GM18498 (cell line): ENCODE data around the gene DHRS3.

Source experiments
- ATAC-seq: cut with Tn5 transposase; IDR thresholded peaks from one replicate; pipeline ENCODE4 v1.9.1; 2021; ENCODE audit warnings: mild to moderate bottlenecking, moderate library complexity; ENCODE audit not compliant: unreplicated experiment

DHRS3 gene

DNA sequence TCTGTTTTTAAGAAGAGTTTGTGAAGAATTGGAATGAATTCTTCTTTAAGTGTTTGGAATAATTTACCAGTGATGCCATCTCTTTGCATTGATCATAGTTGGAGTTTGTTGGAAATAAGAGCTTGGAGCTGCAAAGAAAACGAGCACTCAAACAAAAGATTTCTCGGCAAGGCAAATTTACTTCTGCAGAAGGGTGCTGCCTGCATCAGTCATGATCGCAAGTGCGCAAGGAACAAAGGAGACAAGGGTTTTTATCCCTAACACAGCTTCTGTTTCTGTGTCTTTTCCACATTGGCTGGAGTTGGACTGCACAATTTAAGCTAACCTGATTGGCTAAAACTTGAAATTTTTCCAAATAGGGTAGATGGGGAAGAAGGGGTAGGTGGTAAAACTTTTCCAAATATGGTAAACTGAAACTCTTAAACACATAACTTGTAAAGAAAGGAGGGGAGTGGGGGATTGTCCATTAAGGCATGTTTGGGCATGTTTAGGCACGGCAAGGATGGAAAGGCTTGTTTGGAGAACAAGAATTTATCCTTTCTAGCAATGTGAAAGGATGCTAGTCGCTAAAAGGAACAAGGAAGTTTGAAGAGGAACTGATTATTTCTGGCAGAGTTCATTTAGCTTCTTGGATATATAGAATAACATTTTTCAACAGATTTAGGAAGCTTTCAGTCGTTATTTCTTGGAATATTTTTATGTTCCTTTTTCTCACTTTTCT, 22.4 kb upstream of the DHRS3 start:
- no peak for ATAC-seq

DNA sequence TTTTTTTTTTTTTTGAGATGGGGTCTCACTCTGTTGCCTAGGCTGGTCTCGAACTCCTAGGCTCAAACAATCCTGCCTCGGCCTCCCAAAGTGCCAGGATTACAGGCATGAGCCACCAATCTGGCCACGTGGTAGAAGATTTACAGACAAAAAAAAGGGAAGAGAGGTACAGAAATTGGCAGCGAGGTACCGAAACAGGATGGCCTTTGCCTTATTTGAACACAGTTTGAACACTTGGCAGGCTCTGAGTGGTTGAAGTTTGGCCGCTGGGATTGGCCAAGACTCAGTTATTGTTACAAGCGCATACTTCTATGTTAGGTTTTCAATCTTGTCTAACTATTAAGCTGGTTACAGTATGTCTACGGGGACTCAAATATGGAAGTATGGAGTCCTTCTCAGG, 19.7 kb upstream of the DHRS3 start:
- no peak for ATAC-seq

DNA sequence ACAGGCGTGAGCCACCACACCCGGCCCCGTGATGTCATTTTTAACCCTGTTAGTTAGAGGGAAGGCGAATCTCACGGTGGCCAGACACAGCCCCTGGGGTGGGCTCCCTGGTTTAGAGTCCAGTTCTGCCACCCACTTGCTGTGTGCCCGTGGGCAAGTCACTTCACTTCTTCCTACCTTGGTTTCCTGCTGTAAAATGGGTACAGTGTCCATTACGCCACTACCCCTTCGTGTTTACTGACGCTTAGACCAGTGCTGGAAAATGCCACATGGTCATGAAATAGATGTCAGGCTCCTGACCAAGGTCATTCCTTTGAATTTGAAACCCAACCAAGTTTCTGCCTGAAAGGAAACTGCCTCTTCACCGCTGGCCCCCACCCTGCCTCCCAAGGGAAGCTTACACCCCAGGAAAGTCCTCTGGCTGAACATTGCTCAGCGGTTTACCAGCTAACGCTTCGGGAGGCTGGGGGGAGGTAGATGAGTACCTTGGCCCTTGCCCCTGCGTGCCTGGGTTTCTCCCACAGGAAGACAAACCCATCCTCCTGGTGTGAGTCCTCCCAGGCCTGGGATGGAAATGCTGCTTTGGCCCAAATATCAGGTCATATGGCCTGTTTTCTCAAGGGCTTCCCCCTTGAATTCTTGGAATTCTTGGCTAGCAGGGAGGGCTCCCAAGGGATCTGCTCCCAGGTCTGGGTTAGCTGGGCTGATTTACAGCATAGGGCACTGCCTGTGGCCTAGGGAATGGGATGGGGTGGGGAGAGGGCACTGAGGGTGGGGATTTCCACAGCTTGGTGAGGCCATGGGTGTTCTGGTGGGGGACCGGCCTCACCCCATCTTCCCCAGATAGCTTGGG, 18.3 kb upstream of the DHRS3 start:
- no peak for ATAC-seq

DNA sequence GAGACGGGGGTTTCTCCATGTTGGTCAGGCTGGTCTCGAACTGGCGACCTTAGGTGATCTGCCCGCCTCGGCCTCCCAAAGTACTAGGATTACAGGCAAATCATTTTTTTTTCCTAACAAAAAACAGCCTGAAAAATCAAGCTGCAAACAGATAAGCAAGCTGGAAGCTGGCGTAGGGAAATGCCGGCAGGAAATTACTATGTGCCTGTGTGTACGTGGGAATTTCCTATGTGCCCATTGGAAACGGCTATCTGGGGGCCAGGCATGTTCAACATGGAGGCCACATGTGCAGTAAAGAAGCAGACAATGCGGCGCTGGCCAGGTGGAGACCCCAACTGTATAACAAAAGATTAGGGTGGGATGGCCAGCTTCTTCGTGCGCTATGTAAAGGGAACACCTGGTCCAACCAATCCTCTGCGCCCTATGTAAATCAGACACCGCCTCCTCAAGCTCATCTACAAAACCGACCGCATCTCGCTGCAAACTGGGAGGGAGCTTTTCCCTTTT, 16.7 kb upstream of the DHRS3 start:
- no peak for ATAC-seq

DNA sequence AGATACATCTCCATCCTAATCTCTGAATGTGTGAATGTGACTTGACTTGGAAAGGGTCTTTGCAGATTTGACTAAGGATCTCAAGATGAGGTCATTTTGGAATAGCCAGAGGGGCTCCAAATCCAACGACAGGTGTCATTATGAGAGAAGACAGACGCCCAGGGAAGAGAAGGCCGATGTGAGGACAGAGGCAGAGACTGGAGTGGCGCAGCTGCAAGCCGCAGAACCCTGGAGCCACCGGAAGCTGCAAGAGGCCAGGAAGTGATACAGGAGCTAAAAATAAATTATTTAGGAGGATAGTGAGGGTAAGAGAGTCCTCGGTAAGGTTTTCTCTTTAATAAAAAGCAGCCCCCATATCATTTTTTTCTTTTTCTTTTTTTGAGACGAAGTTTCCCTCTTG, 16.1 kb upstream of the DHRS3 start:
- no peak for ATAC-seq

DNA sequence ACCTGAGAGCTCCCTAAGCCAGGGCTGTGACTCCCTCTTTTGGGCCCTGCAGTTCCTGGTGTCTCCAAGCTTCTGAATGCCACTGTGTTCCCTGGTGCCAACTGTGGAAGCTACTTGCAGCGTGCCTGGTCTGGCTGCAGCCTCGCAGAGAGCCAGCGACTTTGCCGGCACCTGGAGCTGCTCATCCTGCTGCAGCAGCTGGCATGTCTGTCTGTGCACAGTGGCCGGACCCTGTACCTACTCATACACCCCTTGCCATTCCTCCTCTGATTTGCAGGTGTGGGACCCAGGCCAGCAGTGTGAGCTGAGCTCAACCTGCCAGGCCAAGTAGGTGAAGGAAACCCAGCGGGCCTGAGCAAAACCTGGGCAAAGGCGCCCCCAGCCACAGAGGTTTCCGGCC, 13.6 kb upstream of the DHRS3 start:
- no peak for ATAC-seq

DNA sequence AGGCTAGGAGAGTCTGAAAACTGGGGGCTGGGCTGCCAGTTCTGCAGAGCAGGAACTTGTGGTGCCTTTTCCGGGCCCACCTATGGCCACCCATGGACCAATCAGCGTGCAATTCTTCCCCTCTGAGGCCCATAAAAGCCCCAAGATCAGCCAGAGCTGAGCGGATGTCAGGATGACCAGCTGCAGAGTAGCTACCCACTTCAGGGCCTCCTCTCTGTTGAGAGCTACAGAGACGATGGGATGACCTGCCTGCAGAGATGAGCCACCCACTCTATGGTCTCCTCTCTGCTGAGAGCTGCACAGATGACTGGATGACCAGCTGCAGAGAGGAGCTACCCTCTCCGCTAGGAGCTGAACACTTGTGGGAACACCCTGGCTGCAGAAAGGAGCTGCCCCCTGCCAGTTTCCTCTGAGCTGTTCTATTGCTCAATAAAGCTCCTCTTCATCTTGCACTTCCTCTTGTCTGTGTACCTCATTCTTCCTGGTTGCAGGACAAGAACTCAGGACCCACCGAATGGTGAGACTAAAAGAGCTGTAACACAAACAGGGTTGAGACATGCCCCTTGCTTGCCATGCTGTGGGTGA, 13.0 kb upstream of the DHRS3 start:
- ATAC-seq = no peak

DNA sequence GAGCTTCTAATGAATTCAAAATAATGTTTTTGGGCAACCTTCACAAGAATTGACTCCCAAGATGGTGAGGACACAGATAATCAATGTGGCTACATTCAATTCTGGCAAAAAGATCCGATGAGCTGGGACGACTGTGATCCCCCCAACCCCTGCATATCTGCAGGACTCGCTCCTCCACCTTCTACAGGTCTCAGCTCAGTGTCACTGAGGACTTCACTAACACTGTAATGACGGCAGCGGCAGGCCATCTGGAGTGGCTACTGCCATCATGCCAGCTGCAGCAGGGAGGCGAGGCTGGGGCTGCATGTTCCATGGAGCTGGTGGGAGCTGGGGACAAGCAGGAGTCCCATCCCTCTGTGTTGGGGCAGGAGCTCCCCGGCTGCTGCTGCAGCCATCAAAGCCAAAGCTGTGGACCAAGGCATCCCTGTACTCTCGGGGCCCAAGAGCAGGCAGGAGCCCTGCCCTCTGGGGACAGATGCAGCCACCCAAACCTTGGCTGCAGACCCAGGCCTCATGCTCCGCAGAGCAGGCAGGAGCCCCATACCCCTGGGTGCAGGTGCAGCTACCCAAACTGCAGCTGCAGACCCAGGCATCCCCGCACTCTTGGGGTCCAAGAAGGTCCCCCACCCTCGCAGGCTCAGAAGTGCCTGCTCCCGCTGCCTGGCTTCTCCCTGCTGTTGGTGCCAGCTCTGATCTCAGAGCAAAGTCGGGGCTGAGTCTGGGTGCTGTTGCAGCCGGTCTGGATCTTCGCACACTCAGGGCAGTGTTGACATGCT, 12.2 kb upstream of the DHRS3 start:
- no peak for ATAC-seq

DNA sequence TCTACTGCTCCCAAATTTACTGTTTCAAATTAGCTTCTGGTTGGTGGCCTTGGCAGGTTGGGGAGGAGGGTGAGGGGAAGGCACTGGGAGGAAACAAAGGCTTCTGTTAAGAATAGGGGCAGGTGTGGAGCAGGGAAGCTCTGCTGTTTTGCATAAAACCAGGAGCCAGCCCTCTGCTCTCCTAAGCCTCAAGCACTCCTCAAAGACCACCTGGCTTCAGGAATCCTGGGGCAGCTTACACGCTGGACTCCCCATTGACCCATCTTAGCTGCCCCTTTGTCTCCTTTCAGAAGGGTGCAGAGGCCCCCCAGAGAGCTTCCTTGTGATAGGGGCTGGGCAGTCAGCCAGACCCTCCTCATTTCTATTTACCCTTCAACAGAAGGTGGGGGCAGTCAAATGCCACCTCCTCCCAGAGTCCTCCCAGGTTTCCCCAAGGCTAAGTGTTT, 11.5 kb upstream of the DHRS3 start:
- ATAC-seq = no peak

DNA sequence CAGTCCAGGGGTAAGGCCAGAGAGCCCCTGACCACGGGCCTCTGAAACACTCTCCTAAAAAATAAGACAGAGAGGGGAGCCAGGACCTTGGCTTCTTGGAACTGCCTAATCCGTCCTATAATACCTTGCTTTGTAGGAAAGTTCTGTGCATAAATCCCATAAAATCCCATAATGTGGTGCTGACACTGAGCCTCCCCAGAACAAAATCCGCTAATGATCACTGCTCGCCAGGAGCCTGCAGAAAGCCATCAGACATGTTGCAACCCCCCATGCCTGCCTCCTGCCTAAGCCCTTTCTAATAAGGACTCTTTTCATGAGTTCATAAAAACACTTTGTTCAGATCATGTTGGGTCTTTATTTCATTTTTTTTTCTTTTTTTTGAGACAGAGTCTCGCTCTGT, 9.3 kb upstream of the DHRS3 start:
- no peak for ATAC-seq

DNA sequence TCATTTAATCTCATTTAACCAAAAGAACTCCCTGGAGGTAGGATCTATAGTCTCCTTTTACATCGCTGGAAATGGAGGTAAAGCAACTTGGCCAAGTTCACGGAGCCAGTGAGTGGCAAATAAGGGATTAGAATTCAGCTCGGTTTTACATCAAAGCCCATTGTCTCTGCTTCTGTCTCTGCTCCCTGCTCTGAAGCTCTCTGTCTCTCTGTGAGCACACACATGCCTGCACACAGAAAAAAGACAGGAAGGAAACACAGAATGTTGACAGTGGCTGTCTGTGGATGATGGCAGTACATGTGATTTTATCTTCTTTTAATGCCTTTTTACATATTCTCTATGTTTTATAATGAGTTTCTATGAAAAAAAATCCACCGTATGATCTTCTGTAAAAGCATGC, 8.9 kb upstream of the DHRS3 start:
- no peak for ATAC-seq

DNA sequence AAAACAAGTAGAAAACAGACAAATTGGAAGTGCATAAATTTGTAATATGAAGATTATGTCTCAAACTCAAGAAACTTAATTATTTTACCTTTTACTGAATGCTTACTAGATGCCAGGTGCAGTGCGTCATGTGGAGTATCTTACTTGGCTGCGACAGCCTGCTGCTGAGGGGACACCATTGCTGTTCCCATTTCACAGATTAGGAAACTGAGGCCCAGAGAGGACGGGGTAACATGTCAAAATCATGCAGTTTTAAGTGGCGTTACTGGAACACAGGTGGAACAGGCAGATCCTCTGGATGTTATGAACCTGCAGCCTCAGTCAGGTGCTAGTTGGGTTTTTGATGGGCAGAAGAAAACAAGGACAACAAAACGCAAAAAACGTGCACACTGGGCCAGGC, 7.3 kb upstream of the DHRS3 start:
- ATAC-seq = no peak

DNA sequence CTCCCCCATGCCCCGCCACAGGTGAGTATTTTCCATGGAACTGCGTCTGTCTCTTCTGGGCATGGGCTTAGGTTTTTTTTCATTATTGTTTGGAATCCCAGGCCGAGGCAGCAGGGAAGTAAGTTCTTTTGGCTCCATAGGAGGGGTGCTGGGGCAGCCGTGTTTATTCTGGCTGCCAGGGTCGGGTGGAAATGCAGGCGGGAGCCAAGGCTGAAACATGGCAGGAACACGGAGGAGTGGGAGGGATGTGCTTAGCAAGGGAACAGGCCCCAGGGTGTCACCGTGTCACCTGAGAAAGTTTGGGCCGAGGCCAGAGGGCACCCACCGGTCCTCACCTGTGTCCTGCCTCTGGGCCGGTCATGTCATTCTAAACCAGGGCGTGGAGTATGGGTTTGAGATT, 4.5 kb upstream of the DHRS3 start:
- ATAC-seq = no peak

DNA sequence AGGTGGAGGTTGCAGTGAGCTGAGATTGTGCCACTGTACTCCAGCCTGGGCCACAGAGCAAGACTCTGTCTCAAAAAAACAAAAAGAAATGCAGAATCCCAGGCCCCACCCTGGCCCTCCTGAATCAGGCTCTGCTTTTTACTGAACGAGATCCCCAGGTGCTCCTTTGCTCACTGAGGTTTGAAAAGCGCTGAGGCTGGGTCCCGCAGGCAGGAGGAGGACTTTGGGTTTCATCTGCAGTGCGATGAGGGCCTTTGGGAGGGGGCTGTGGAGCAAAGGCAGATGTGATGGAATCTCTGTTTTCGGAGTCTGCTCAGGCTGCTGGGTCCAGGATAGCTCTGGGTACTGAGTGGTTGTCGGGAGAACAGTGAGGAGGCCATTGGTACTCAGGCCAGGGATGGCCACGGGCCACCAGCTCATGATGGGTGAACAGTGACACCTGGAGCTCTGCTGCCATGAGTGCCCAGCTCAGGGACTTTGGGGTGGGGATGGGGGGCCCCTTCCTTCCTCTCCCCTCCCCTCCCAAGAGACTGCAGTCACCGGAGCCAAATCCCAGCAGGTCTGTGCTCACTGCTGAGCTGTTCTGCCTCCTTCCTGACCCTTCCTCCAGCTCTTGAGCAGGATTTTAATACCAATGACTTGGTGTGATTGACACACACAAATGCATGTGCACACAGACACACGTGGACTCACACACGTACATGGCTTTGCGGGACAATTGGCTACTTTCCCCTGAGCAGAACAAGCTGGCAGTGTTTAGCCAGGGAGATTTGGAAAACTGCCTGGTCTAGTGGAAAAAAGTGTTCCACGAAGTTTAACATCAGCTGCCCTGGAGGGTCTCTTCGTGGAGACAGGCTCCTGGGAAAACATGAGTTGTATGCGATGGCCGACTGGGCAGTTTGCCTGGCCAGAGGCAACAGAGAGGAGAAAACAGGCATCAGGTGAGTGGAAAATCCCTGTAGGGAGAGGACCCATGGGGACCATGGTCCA, 3.6 kb upstream of the DHRS3 start:
- no peak for ATAC-seq

DNA sequence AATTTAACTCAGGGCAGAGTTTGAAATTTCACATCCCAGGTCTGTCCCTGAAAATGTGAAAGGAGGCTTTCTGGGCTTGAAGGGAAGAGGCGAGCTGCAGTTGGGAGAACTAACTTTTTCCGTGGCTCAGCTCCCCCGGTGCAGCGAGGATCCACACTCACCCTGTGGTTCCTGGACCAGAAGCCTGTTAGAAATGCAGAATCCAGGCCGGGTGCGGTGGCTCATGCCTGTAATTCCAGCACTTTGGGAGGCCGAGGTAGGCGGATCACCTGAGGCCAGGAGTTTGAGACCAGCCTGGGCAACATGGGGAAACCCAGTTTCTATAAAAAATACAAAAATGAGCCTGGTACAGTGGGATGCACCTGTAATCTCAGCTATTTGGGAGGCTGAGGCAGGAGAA, 2.9 kb upstream of the DHRS3 start:
- ATAC-seq = no peak

DNA sequence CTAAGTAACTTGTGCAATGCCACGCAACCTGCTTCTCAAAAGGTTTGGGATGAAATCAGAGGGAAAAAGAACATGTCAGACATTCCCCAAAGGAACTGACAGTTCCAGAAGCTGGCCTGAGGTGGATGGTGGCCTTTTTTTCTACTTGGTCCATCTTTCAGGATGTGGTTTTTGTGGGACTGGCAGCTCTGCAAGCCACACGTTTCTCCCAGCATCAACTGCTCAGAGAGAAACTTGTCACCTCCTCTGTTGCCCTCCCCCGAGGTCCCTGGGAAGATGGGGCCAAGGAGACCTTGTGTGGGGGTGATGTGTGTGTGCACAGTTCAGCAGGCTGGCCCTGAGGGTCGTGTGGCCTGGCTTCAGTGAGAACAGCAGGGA, 2.5 kb upstream of the DHRS3 start:
- ATAC-seq = no peak

DNA sequence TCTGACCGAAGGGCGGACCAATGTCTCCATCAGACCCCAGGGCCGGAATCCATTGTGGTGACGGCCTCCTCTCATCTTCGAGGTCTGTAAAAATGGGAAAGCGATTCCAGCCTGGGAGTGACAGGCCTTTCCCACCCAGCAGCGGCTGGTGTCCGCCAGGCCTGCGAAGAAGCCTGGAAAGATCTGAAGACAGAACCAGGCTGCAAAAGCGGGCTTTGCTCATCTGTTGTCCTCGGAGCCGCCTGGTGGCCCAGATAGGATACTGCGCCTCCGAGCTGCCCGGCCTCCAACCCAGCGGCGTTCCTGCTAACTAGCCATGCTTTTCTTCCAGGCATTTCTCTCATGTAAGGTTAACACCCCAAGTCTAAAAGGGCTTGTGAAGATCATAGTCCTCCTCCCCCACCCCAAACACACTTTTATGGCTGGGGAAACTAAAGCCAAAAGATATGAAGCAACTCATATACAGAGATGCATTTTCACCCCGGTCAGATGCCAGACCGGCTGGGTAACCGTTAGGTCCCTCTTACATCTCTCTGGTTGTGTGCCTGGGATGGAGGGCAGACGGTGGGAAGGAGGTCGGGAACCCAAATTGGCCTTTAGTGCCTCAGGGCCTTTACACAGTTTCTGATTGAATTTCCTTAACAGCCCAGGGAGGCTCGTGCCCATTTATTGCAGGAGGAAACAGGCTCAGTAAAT, 1.9 kb upstream of the DHRS3 start:
- peak; percentile 56 for ATAC-seq

DNA sequence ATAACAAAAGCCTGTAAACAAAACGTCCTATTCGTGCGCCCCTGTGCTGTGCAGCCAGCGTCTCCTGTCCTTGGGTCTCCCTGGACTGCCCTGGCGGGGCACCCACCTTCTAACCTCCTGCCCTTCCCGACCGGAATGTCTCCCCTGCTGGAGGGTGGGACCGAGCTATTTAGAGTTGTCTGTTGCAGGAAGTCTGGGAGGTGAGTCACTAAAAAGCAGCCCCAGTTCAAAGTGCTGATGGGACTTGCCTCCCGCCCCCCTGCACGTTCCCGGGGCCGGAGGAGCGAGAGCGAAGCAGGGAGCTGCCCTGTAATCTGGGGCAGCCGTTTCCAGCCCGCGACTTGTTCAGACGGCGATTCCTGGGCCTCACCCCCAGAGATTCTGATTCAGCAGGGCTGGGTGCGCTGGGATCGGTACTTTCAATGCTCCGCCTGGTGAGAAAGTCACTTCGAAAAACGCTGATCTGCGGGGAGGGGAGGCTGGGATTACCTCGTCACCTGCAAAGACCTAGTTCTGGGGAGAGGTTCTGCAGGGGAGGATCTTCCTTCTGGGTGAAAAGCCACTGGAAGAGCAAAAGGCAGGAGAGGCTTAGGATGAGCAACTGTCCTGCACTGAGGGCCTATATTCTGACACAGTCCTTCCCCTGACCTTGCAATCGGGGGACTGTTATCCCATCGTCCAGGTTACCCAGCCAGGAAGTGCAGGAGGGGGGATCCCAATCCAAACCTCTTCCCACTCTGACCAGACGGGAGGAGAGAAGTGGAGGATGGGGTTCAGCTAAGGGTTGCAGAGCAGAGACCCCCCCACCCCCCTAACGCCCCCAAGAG, 1.2 kb upstream of the DHRS3 start:
- ATAC-seq = peak; percentile 13

DNA sequence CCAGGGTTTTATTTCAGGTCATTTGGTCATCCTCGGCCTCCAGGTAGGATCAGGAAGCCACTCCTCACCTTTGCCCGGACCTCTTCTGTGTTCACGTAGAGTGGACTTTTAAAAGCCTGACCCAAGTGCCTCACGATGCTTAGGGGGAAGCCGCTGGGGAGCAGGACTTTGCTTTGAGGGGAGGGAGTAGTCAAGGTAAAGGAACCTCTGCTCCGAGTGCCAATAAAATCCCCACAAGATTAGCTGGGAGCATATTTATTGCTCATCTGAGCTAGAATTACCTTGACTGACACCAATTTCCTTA, 603 bp upstream of the DHRS3 start:
- peak; percentile 20 for ATAC-seq
